Liver (tissue), 9 donors: ENCODE measurements around the gene RELN. TPM values are rescaled to one million over a fixed set of nuclear protein-coding genes. Genes with fewer than 3 reads are reported as not detected.

ENCODE experiments used
- DNase-seq: peaks from one replicate; pipeline ENCODE4 v3.0.0-alpha.2; 2017; ENCODE audit warnings: low spot score
- H3K27ac ChIP-seq, 2 donors: one replicate each; pipeline ENCODE4 v1.7.0; 2013; ENCODE audit warnings: inconsistent platforms in 2 of 2, low read length in 2 of 2, control low read depth in 1 of 2, low read depth in 1 of 2, mild to moderate bottlenecking in 1 of 2
- H3K27me3 ChIP-seq, 4 donors: one replicate each; pipeline versions ENCODE4 v1.6.1 to v1.7.0; 2013; ENCODE audit warnings: low read length in 3 of 4, inconsistent platforms in 1 of 4, mild to moderate bottlenecking in 1 of 4, moderate library complexity in 1 of 4; ENCODE audit not compliant: control insufficient read depth in 4 of 4, insufficient read depth in 4 of 4
- H3K36me3 ChIP-seq, 4 donors: one replicate each; pipeline versions ENCODE4 v1.6.1 to v1.7.0; 2013; ENCODE audit warnings: low read length in 3 of 4, mild to moderate bottlenecking in 3 of 4, low read depth in 1 of 4, moderate library complexity in 1 of 4; ENCODE audit not compliant: control insufficient read depth in 4 of 4, insufficient read depth in 3 of 4
- H3K4me1 ChIP-seq, 4 donors: one replicate each; pipeline versions ENCODE4 v1.6.1 to v1.7.0; 2013; ENCODE audit warnings: low read length in 3 of 4, mild to moderate bottlenecking in 3 of 4, moderate library complexity in 1 of 4; ENCODE audit not compliant: control insufficient read depth in 4 of 4, insufficient read depth in 4 of 4
- H3K4me3 ChIP-seq, 3 donors: one replicate each; pipeline versions ENCODE4 v1.6.1 to v1.7.0; 2013; ENCODE audit warnings: low read length in 3 of 3, control low read depth in 1 of 3, low read depth in 1 of 3, mild to moderate bottlenecking in 1 of 3
- H3K9ac ChIP-seq, 2 donors: one replicate each; pipeline ENCODE4 v1.7.0; 2013; ENCODE audit warnings: low read length in 2 of 2, mild to moderate bottlenecking in 2 of 2, moderate library complexity in 2 of 2, control low read depth in 1 of 2, low read depth in 1 of 2
- H3K9me3 ChIP-seq, 4 donors: one replicate each; pipeline versions ENCODE4 v1.6.1 to v1.7.0; 2013; ENCODE audit warnings: low read length in 3 of 4; ENCODE audit not compliant: control insufficient read depth in 4 of 4
- EGR1 ChIP-seq, 2 donors: IDR thresholded peaks; 2 replicates each; pipeline ENCODE4 v1.6.1; 2016 to 2018; ENCODE audit warnings: antibody characterized with exemption in 2 of 2, low read depth in 2 of 2
- GABPA ChIP-seq, 2 donors: IDR thresholded peaks in 1 of 2; conservative IDR thresholded peaks in 1 of 2; 2 replicates each; pipeline ENCODE4 v1.6.1; 2016; ENCODE audit warnings: antibody characterized with exemption in 2 of 2, mild to moderate bottlenecking in 1 of 2, moderate library complexity in 1 of 2
- HNF4A ChIP-seq, 2 donors: conservative IDR thresholded peaks; 2 replicates each; pipeline ENCODE4 v1.6.1; 2016; ENCODE audit warnings: antibody characterized with exemption in 2 of 2, mild to moderate bottlenecking in 2 of 2
- NR2F2 ChIP-seq: IDR thresholded peaks from 2 replicates; pipeline ENCODE4 v1.6.1; 2016; ENCODE audit warnings: antibody characterized with exemption
- RAD21 ChIP-seq, 2 donors: IDR thresholded peaks; 2 replicates each; pipeline ENCODE4 v1.6.1; 2016; ENCODE audit warnings: antibody characterized with exemption in 2 of 2, mild to moderate bottlenecking in 2 of 2
- RXRA ChIP-seq, 2 donors: IDR thresholded peaks; 2 replicates each; pipeline ENCODE4 v1.6.1; 2017 to 2018; ENCODE audit warnings: antibody characterized with exemption in 2 of 2, mild to moderate bottlenecking in 1 of 2
- SP1 ChIP-seq: IDR thresholded peaks from 2 replicates; pipeline ENCODE4 v1.6.1; 2018; ENCODE audit warnings: antibody characterized with exemption, mild to moderate bottlenecking
- TAF1 ChIP-seq: conservative IDR thresholded peaks from 2 replicates; pipeline ENCODE4 v1.6.1; 2016; ENCODE audit warnings: antibody characterized with exemption, mild to moderate bottlenecking
- YY1 ChIP-seq: IDR thresholded peaks from 2 replicates; pipeline ENCODE4 v1.6.1; 2016; ENCODE audit warnings: antibody characterized with exemption, mild to moderate bottlenecking
- WGBS: extraction: QIAGEN DNeasy Blood & Tissue Kit; methylation state at CpG from one replicate; pipeline ENCODE4 v1.1.7; 2013; 5-methylcytosine and 5-hydroxymethylcytosine counted together
- polyA plus RNA-seq, 2 donors: library from polyadenylated mRNA; stranded (reverse) in 1 of 2; unstranded in 1 of 2; fragments of 200-250 nt in 1 of 2; fragments of >200 nt in 1 of 2; fragmentation: Nextera tagmentation in 1 of 2; extraction: Ambion mirVana in 1 of 2; gene quantifications; one replicate each; pipeline versions ENCODE4 v1.2.1 to v1.2.3, GENCODE V29; 2013 to 2015
- total RNA-seq, 2 donors: library from RNA; depleted of rRNA; stranded (reverse); fragments of >200 nt; gene quantifications; one replicate each; pipeline ENCODE4 v1.2.3, GENCODE V29; 2014
- TF ChIP-seq, protein P1 (sequence below): fragments of 150-350 bp; IDR thresholded peaks from 2 replicates; pipeline ENCODE4 v1.5.1; 2017; ENCODE audit warnings: improper control_type of control experiment, low read depth, low read length; ENCODE audit not compliant: missing input control
- TF ChIP-seq, protein P2 (sequence below): IDR thresholded peaks from 2 replicates; pipeline ENCODE4 v1.6.1; 2016; ENCODE audit warnings: antibody characterized with exemption
- TF ChIP-seq, protein P3 (sequence below): IDR thresholded peaks from 2 replicates; pipeline ENCODE4 v1.6.1; 2016; ENCODE audit warnings: antibody characterized with exemption
- TF ChIP-seq, protein P4 (sequence below): IDR thresholded peaks from 2 replicates; pipeline ENCODE4 v1.6.1; 2016; ENCODE audit warnings: antibody characterized with exemption, mild to moderate bottlenecking
- TF ChIP-seq, protein P5 (sequence below): IDR thresholded peaks from 2 replicates; pipeline ENCODE4 v1.6.1; 2016; ENCODE audit warnings: antibody characterized with exemption
- donor health status: healthy.
- donor health status: healthy.
- donor health status: healthy.
- donor health status: healthy.
- donor health status: healthy.

RELN gene
- total and polyA plus RNA-seq, 4 donors, result 10.0 to 69.8 (median 28.4) TPM

DNA sequence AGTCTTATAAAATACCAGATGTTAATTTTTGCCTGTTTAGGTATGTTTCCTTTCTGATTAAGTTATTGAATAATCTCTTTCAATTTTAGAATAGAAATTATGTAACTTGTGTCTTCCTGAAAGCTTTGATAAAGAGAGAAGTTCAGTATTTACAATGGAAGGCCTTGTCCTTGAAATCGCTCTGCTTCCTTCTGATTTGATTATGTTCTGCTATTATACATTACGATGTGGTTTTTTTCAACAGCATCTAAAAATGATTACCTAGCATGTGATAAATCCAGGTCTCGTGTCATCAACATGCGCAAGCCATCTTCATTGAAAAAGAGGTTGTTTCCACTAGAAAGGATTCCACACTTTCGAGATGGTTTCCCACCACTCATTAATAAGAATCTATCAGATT, 447.0 kb downstream of the RELN start (continued):
- TF ChIP-seq, protein P1, sequence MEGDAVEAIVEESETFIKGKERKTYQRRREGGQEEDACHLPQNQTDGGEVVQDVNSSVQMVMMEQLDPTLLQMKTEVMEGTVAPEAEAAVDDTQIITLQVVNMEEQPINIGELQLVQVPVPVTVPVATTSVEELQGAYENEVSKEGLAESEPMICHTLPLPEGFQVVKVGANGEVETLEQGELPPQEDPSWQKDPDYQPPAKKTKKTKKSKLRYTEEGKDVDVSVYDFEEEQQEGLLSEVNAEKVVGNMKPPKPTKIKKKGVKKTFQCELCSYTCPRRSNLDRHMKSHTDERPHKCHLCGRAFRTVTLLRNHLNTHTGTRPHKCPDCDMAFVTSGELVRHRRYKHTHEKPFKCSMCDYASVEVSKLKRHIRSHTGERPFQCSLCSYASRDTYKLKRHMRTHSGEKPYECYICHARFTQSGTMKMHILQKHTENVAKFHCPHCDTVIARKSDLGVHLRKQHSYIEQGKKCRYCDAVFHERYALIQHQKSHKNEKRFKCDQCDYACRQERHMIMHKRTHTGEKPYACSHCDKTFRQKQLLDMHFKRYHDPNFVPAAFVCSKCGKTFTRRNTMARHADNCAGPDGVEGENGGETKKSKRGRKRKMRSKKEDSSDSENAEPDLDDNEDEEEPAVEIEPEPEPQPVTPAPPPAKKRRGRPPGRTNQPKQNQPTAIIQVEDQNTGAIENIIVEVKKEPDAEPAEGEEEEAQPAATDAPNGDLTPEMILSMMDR, result no peak
- no peak for TF ChIP-seq HNF4A (conservative IDR thresholded peaks at IDR 0.05)
- no peak for TF ChIP-seq TAF1
- TF ChIP-seq NR2F2, result no peak

DNA sequence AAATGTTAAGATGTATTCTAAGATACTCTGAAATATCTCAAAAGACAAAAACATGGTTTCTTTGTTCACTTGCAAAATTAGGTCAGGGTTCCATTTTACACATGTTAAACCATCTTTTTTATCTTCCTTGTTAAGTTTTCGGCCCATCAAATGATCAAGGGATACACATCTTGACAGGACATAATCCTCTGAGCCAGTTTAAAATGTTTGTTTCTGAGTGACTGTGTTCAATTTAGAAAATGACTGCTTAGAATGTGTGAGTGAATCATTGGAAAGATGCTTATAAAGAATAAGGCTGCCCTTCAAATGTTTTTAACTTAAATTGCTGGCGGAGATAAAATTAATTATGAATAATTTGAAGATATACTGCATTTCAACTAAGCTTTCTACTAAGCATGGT, 447.5 kb downstream of the RELN start:
- H3K9ac ChIP-seq, result no peak overlapping the region
- no peaks in the 10 kb centered on the region for H3K36me3 ChIP-seq
- WGBS, result 70% methylated on average over 2 of the region's 2 CpGs
- H3K9me3 ChIP-seq, result no peaks in the 10 kb centered on the region
- DNase-seq, result no peak
- TF ChIP-seq RAD21 (IDR thresholded peaks at IDR 0.05) (no peak), EGR1 (IDR thresholded peaks at IDR 0.05; ENCODE audit: low read depth in 2 of 2) (no peak), YY1 (no peak), NR2F2 (no peak), RXRA (IDR thresholded peaks at IDR 0.05) (no peak)
- TF ChIP-seq, protein P2, sequence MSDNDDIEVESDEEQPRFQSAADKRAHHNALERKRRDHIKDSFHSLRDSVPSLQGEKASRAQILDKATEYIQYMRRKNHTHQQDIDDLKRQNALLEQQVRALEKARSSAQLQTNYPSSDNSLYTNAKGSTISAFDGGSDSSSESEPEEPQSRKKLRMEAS, result no peak
- TF ChIP-seq, protein P3, sequence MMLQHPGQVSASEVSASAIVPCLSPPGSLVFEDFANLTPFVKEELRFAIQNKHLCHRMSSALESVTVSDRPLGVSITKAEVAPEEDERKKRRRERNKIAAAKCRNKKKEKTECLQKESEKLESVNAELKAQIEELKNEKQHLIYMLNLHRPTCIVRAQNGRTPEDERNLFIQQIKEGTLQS, result no peak
- TF ChIP-seq, protein P1, result no peak
- TF ChIP-seq, protein P4, sequence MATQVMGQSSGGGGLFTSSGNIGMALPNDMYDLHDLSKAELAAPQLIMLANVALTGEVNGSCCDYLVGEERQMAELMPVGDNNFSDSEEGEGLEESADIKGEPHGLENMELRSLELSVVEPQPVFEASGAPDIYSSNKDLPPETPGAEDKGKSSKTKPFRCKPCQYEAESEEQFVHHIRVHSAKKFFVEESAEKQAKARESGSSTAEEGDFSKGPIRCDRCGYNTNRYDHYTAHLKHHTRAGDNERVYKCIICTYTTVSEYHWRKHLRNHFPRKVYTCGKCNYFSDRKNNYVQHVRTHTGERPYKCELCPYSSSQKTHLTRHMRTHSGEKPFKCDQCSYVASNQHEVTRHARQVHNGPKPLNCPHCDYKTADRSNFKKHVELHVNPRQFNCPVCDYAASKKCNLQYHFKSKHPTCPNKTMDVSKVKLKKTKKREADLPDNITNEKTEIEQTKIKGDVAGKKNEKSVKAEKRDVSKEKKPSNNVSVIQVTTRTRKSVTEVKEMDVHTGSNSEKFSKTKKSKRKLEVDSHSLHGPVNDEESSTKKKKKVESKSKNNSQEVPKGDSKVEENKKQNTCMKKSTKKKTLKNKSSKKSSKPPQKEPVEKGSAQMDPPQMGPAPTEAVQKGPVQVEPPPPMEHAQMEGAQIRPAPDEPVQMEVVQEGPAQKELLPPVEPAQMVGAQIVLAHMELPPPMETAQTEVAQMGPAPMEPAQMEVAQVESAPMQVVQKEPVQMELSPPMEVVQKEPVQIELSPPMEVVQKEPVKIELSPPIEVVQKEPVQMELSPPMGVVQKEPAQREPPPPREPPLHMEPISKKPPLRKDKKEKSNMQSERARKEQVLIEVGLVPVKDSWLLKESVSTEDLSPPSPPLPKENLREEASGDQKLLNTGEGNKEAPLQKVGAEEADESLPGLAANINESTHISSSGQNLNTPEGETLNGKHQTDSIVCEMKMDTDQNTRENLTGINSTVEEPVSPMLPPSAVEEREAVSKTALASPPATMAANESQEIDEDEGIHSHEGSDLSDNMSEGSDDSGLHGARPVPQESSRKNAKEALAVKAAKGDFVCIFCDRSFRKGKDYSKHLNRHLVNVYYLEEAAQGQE, result no peak
- no peak overlapping the region for H3K27ac ChIP-seq
- no peaks in the 10 kb centered on the region for H3K4me1 ChIP-seq
- H3K27me3 ChIP-seq, result peaks cover 0 to 3% (median 0%) of the 10 kb centered on the region in 4 donors
- no peak overlapping the region for H3K4me3 ChIP-seq

DNA sequence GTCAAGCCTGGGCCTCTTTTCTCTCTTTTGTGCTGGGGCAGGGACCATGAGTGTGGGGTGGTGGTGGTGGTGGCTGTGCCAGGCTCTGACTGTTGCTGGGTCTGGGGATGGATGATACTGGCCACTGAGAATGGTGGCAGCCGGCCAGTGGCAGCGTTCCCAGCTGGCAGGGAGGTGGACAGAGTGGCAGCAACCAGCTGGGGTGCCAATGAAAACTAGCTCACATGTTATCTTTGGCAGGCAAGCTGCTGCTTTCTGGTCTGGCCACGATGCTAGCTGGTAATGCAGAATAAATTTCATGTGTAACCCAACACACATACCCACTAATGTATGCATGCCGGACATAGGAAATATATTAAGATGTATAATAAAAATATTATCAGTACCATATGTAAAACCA, 448.4 kb downstream of the RELN start:
- TF ChIP-seq HNF4A (conservative IDR thresholded peaks at IDR 0.05) (no peak), RXRA (IDR thresholded peaks at IDR 0.05) (no peak), YY1 (no peak), EGR1 (IDR thresholded peaks at IDR 0.05; ENCODE audit: low read depth in 2 of 2) (no peak), GABPA (IDR thresholded peaks at IDR 0.05 in 1 of 2, conservative IDR thresholded peaks at IDR 0.05 in 1 of 2) (no peak), NR2F2 (no peak), SP1 (no peak)
- TF ChIP-seq, protein P5, sequence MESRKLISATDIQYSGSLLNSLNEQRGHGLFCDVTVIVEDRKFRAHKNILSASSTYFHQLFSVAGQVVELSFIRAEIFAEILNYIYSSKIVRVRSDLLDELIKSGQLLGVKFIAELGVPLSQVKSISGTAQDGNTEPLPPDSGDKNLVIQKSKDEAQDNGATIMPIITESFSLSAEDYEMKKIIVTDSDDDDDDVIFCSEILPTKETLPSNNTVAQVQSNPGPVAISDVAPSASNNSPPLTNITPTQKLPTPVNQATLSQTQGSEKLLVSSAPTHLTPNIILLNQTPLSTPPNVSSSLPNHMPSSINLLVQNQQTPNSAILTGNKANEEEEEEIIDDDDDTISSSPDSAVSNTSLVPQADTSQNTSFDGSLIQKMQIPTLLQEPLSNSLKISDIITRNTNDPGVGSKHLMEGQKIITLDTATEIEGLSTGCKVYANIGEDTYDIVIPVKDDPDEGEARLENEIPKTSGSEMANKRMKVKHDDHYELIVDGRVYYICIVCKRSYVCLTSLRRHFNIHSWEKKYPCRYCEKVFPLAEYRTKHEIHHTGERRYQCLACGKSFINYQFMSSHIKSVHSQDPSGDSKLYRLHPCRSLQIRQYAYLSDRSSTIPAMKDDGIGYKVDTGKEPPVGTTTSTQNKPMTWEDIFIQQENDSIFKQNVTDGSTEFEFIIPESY, result no peak
- TF ChIP-seq, protein P2, result no peak
- H3K4me3 ChIP-seq, result no peak overlapping the region
- no peaks in the 10 kb centered on the region for H3K4me1 ChIP-seq
- no peaks in the 10 kb centered on the region for H3K9me3 ChIP-seq
- WGBS, result 37% methylated on average over 4 of the region's 4 CpGs
- H3K27me3 ChIP-seq, result peaks cover 0 to 2% (median 0%) of the 10 kb centered on the region in 4 donors
- H3K27ac ChIP-seq, result no peak overlapping the region
- no peaks in the 10 kb centered on the region for H3K36me3 ChIP-seq
- DNase-seq, result no peak
- no peak overlapping the region for H3K9ac ChIP-seq
